HCT116 (cell line): ENCODE data around the gene GRIK4. TPM values are rescaled to one million over a fixed set of nuclear protein-coding genes. Genes with fewer than 3 reads are reported as not detected.

Experiments used
- ATAC-seq: fragments of 200-7000 bp; cut with Tn5 transposase; 2 replicates; pipeline ENCODE4 v1.9.1; 2020; ENCODE audit warnings: mild to moderate bottlenecking, moderate library complexity
- BruUV-seq: library from RNA; stranded (reverse); fragments of 400-500 nt; replicated peaks from 2 replicates; lab custom pipeline; 2021; lab: Mats Ljungman, UMichigan
- CTCF ChIA-PET: fragments of 300-600 bp; sonication (Branson Sonifier 250); formaldehyde crosslinking; loops from one replicate; lab custom pipeline; 2021; ENCODE audit warnings: antibody characterized with exemption; lab: Charles Lee
- POLR2A ChIA-PET: fragments of 300-600, 350-600 bp; sonication (Branson Sonifier 250); formaldehyde crosslinking; loops from one replicate; lab custom pipeline; 2021; ENCODE audit warnings: antibody characterized with exemption; lab: Charles Lee
- RAD21 ChIA-PET, 2 experiments: fragments of 300-600 bp; sonication (Branson Sonifier 250); formaldehyde crosslinking; loops; one replicate each; lab custom pipeline; 2023; ENCODE audit warnings: low total read pairs in 2 of 2; ENCODE audit not compliant: uncharacterized antibody in 2 of 2, unreplicated experiment in 2 of 2, low non-redundant PET in 1 of 2; lab: Charles Lee
- DNase-seq: peaks from one replicate; pipeline ENCODE4 v3.0.0-alpha.2; 2010; ENCODE audit warnings: low read depth, low spot score
- H2AFZ ChIP-seq: fragments of 200-600 bp; shearing (Covaris generic), sonication (generic); 2 replicates; pipeline ENCODE4 v1.6.1; 2017; ENCODE audit warnings: low read depth, mixed run types, mixed read lengths, antibody characterized with exemption, low read length; ENCODE audit not compliant: poor library complexity, severe bottlenecking
- H3K27ac ChIP-seq: 2 replicates; pipeline ENCODE4 v1.5.1; 2012; ENCODE audit warnings: low read depth, low read length
- H3K27me3 ChIP-seq: fragments of 200-600 bp; sonication (generic); 2 replicates; pipeline ENCODE4 v1.6.1; 2016; ENCODE audit warnings: mixed run types, low read length, mixed read lengths; ENCODE audit not compliant: insufficient read depth
- H3K36me3 ChIP-seq, 2 experiments: fragments of 200-500 bp in 1 of 2; fragments of 200-600 bp in 1 of 2; sonication (Bioruptor generic) in 1 of 2; sonication (generic) in 1 of 2; 2 replicates each; pipeline versions ENCODE4 v1.5.1 to v1.6.1; 2014 to 2016; ENCODE audit warnings: low read length in 2 of 2, inconsistent platforms in 1 of 2, mixed read lengths in 1 of 2, mixed run types in 1 of 2; ENCODE audit not compliant: insufficient read depth in 2 of 2, control insufficient read depth in 1 of 2
- H3K4me1 ChIP-seq, 2 experiments: fragments of 200-600 bp in 1 of 2; sonication (generic) in 1 of 2; 2 replicates each; pipeline versions ENCODE4 v1.5.1 to v1.6.1; 2012 to 2017; ENCODE audit warnings: low read length in 2 of 2, inconsistent platforms in 1 of 2, mild to moderate bottlenecking in 1 of 2, mixed read lengths in 1 of 2, mixed run types in 1 of 2, moderate library complexity in 1 of 2; ENCODE audit not compliant: insufficient read depth in 2 of 2, control insufficient read depth in 1 of 2
- H3K4me2 ChIP-seq: fragments of 200-600 bp; sonication (generic); 2 replicates; pipeline ENCODE4 v1.6.1; 2017; ENCODE audit warnings: mixed run types, low read length, mixed read lengths
- H3K4me3 ChIP-seq, 2 experiments: fragments of 200-600 bp in 1 of 2; sonication (generic) in 1 of 2; replicated peaks in 1 of 2; 2 replicates each; pipeline ENCODE4 v1.5.1; 2011 to 2016; ENCODE audit warnings: low read length in 2 of 2, control low read depth in 1 of 2, low read depth in 1 of 2, mild to moderate bottlenecking in 1 of 2, mixed read lengths in 1 of 2, mixed run types in 1 of 2
- H3K79me2 ChIP-seq: fragments of 200-600 bp; sonication (generic); 2 replicates; pipeline ENCODE4 v1.6.1; 2017; ENCODE audit warnings: mild to moderate bottlenecking, mixed run types, low read length, moderate library complexity, mixed read lengths; ENCODE audit not compliant: insufficient read depth
- H3K9ac ChIP-seq: fragments of 200-600 bp; sonication (generic); 2 replicates; pipeline ENCODE4 v1.6.1; 2016; ENCODE audit warnings: low read length, mixed read lengths
- H3K9me2 ChIP-seq: fragments of 200-600 bp; sonication (generic), shearing (Covaris generic); 2 replicates; pipeline ENCODE4 v1.6.1; 2017; ENCODE audit warnings: mixed run types, mild to moderate bottlenecking, moderate library complexity; ENCODE audit not compliant: insufficient read depth
- H3K9me3 ChIP-seq, 2 experiments: fragments of 200-500 bp in 1 of 2; fragments of 200-600 bp in 1 of 2; sonication (Bioruptor generic) in 1 of 2; sonication (generic) in 1 of 2; 2 replicates each; pipeline ENCODE4 v1.6.1; 2014 to 2017; ENCODE audit warnings: low read length in 2 of 2, mixed read lengths in 2 of 2, inconsistent platforms in 1 of 2, low read depth in 1 of 2, mild to moderate bottlenecking in 1 of 2, mixed run types in 1 of 2, moderate library complexity in 1 of 2; ENCODE audit not compliant: control insufficient read depth in 1 of 2, insufficient read depth in 1 of 2
- H4K20me1 ChIP-seq: fragments of 200-600 bp; sonication (generic), shearing (Covaris generic); 2 replicates; pipeline ENCODE4 v1.6.1; 2017; ENCODE audit warnings: mixed run types, mild to moderate bottlenecking, moderate library complexity; ENCODE audit not compliant: insufficient read depth
- CBX3 ChIP-seq: IDR thresholded peaks from 2 replicates; pipeline ENCODE4 v1.6.1; 2012; ENCODE audit warnings: low read depth
- CEBPB ChIP-seq: IDR thresholded peaks from 2 replicates; pipeline ENCODE4 v1.6.1; 2012; ENCODE audit warnings: low read depth
- EZH2 ChIP-seq: fragments of 200-600 bp; sonication (generic); IDR thresholded peaks from 2 replicates; pipeline ENCODE4 v1.6.1; 2017; ENCODE audit warnings: antibody characterized with exemption, mixed run types
- POLR2A ChIP-seq: IDR thresholded peaks from 2 replicates; pipeline ENCODE4 v1.7.0; 2011; ENCODE audit warnings: borderline replicate concordance; ENCODE audit not compliant: insufficient read depth, insufficient read length; ENCODE audit errors: extremely low read depth
- SRF ChIP-seq: IDR thresholded peaks from 2 replicates; pipeline ENCODE4 v1.6.1; 2012; ENCODE audit warnings: low read depth
- YY1 ChIP-seq: IDR thresholded peaks from 2 replicates; pipeline ENCODE4 v1.6.1; 2011; ENCODE audit warnings: low read length, low read depth, moderate library complexity, mild to moderate bottlenecking; ENCODE audit not compliant: insufficient replicate concordance; ENCODE audit errors: extremely low read depth
- ZNF274 ChIP-seq: fragments of 200-500 bp; sonication (Bioruptor generic); IDR thresholded peaks from 2 replicates; pipeline ENCODE4 v1.6.1; 2014; ENCODE audit warnings: mild to moderate bottlenecking, low read depth, low read length, inconsistent platforms
- intact Hi-C: fragments of 100-400 bp; cut with micrococcal nuclease; formaldehyde crosslinking; loops from 2 replicates; pipeline ENCODE4 v1.10.0; 2022
- total RNA-seq: library from RNA; stranded (reverse); gene quantifications from one replicate; pipeline ENCODE4 v1.2.1, GENCODE V29; 2021; ENCODE audit not compliant: unreplicated experiment
- TF ChIP-seq, protein P1 (sequence below): IDR thresholded peaks from 2 replicates; pipeline ENCODE4 v1.6.1; 2012; ENCODE audit warnings: low read depth
- TF ChIP-seq, protein P2 (sequence below): IDR thresholded peaks from 2 replicates; pipeline ENCODE4 v1.6.1; 2012
- TF ChIP-seq, protein P3 (sequence below), 3 experiments: fragments of 200-600 bp in 1 of 3; sonication (generic) in 1 of 3; IDR thresholded peaks in 2 of 3; conservative IDR thresholded peaks in 1 of 3; 2 replicates each; pipeline ENCODE4 v1.5.1; 2012 to 2017; ENCODE audit warnings: low read depth in 2 of 3, low read length in 2 of 3, antibody characterized with exemption in 1 of 3, borderline replicate concordance in 1 of 3, control low read depth in 1 of 3, mild to moderate bottlenecking in 1 of 3, mixed read lengths in 1 of 3, mixed run types in 1 of 3, moderate library complexity in 1 of 3; ENCODE audit not compliant: insufficient read depth in 1 of 3

Gene GRIK4
- total RNA-seq, 1 experiment from 2014 or later = 0.52 TPM

DNA sequence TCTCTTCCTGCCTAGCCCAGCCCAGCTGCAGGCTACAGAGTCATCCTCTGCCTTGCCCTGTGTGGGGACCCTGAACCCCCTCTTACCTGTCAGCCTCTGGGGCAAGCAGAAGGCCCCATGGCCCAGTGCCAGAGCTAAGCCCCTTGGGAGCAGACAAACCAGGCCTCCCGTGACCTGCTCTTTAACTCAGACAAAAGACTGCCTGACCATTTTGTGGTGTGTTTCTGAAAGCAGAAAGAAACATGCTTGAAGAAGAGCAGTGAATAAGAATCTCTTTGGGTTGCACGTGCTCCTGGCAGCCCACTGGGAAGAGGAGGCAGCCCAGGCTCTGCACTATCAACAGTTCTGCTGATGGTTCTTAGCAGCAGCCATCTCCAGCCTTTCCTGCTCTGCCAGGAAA lies 118.6 kb downstream of the GRIK4 start:
- TF ChIP-seq EZH2 = no peak
- TF ChIP-seq YY1 = no peak
- no peak for TF ChIP-seq CBX3
- TF ChIP-seq CEBPB = no peak
- TF ChIP-seq, protein P1, sequence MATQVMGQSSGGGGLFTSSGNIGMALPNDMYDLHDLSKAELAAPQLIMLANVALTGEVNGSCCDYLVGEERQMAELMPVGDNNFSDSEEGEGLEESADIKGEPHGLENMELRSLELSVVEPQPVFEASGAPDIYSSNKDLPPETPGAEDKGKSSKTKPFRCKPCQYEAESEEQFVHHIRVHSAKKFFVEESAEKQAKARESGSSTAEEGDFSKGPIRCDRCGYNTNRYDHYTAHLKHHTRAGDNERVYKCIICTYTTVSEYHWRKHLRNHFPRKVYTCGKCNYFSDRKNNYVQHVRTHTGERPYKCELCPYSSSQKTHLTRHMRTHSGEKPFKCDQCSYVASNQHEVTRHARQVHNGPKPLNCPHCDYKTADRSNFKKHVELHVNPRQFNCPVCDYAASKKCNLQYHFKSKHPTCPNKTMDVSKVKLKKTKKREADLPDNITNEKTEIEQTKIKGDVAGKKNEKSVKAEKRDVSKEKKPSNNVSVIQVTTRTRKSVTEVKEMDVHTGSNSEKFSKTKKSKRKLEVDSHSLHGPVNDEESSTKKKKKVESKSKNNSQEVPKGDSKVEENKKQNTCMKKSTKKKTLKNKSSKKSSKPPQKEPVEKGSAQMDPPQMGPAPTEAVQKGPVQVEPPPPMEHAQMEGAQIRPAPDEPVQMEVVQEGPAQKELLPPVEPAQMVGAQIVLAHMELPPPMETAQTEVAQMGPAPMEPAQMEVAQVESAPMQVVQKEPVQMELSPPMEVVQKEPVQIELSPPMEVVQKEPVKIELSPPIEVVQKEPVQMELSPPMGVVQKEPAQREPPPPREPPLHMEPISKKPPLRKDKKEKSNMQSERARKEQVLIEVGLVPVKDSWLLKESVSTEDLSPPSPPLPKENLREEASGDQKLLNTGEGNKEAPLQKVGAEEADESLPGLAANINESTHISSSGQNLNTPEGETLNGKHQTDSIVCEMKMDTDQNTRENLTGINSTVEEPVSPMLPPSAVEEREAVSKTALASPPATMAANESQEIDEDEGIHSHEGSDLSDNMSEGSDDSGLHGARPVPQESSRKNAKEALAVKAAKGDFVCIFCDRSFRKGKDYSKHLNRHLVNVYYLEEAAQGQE = no peak
- TF ChIP-seq SRF = no peak
- TF ChIP-seq, protein P2, sequence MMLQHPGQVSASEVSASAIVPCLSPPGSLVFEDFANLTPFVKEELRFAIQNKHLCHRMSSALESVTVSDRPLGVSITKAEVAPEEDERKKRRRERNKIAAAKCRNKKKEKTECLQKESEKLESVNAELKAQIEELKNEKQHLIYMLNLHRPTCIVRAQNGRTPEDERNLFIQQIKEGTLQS = no peak
- TF ChIP-seq, protein P3, sequence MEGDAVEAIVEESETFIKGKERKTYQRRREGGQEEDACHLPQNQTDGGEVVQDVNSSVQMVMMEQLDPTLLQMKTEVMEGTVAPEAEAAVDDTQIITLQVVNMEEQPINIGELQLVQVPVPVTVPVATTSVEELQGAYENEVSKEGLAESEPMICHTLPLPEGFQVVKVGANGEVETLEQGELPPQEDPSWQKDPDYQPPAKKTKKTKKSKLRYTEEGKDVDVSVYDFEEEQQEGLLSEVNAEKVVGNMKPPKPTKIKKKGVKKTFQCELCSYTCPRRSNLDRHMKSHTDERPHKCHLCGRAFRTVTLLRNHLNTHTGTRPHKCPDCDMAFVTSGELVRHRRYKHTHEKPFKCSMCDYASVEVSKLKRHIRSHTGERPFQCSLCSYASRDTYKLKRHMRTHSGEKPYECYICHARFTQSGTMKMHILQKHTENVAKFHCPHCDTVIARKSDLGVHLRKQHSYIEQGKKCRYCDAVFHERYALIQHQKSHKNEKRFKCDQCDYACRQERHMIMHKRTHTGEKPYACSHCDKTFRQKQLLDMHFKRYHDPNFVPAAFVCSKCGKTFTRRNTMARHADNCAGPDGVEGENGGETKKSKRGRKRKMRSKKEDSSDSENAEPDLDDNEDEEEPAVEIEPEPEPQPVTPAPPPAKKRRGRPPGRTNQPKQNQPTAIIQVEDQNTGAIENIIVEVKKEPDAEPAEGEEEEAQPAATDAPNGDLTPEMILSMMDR (IDR thresholded peaks at IDR 0.05 in 2 of 3, conservative IDR thresholded peaks at IDR 0.05 in 1 of 3; ENCODE audit: borderline replicate concordance in 1 of 3, insufficient read depth in 1 of 3, low read depth in 2 of 3, low read length in 2 of 3) = no peak
- no peak for TF ChIP-seq POLR2A
- TF ChIP-seq ZNF274 = no peak
- Histone ChIP-seq H3K9me2 (no peaks in the 10 kb centered on the region), H2AFZ (no peak overlapping the region), H3K9ac (no peak overlapping the region), H3K79me2 (no peaks in the 10 kb centered on the region), H3K9me3 (no peaks in the 10 kb centered on the region), H3K4me3 (no peak overlapping the region), H3K4me2 (no peak overlapping the region), H3K27ac (no peak overlapping the region), H4K20me1 (no peaks in the 10 kb centered on the region), H3K36me3 (no peaks in the 10 kb centered on the region), H3K27me3 (no peaks in the 10 kb centered on the region), H3K4me1 (peaks cover 4 to 6% of the 10 kb centered on the region in 2 experiments; a peak in 1 of 4 replicates)
- ChIA-PET POLR2A (no interaction called here), CTCF (no interaction called here), RAD21 (no interaction called here)
- no peak for ATAC-seq
- no peak for DNase-seq
- BruUV-seq = no TSS peak
- intact Hi-C loops = no loop called here
